Stimulated activated effector memory CD8-positive, alpha-beta T cell treated with anti-CD3 and anti-CD28 coated beads, Interleukin-12 subunit alpha, Interleukin-12 subunit beta, amount 100 ng/mL, for 72 hours (primary cell): ENCODE data around the gene RAPGEF6.
"Not testable (repeated sequence)": the region's sequence is repeated elsewhere in the genome, so short reads cannot be mapped to it uniquely, and the experiment has no call there.

Experiments
- ATAC-seq: fragments of 150-1000 bp; cut with Tn5 transposase; 2 replicates; pipeline ENCODE4 v1.10.0; 2021
- DNase-seq, 2 donors: peaks; one replicate each; pipeline ENCODE4 v3.0.0; 2021 to 2022; ENCODE audit warnings: low spot score in 2 of 2
- H3K27ac Mint-ChIP-seq: one replicate; pipeline ENCODE4 v1.8.0; 2022; ENCODE audit warnings: mild to moderate bottlenecking, mixed read lengths
- H3K36me3 Mint-ChIP-seq: one replicate; pipeline ENCODE4 v1.8.0; 2022; ENCODE audit warnings: mild to moderate bottlenecking, mixed read lengths
- H3K4me1 Mint-ChIP-seq: one replicate; pipeline ENCODE4 v1.8.0; 2022; ENCODE audit warnings: mixed read lengths
- H3K4me3 Mint-ChIP-seq: one replicate; pipeline ENCODE4 v1.8.0; 2022; ENCODE audit warnings: mild to moderate bottlenecking, mixed read lengths
- H3K9me3 Mint-ChIP-seq: one replicate; pipeline ENCODE4 v1.8.0; 2022; ENCODE audit warnings: mixed read lengths

RAPGEF6 gene

GRCh38 chr5:131426011-131426410, 209.0 kb downstream of the RAPGEF6 start:
- Mint-ChIP-seq H3K36me3 (peaks cover 95% of the 10 kb centered on the region), H3K9me3 (no peaks in the 10 kb centered on the region), H3K27ac (peak overlapping the region; percentile 63), H3K4me1 (no peaks in the 10 kb centered on the region), H3K4me3 (no peak overlapping the region)
- ATAC-seq (no peak), DNase-seq (no peak)

DNA sequence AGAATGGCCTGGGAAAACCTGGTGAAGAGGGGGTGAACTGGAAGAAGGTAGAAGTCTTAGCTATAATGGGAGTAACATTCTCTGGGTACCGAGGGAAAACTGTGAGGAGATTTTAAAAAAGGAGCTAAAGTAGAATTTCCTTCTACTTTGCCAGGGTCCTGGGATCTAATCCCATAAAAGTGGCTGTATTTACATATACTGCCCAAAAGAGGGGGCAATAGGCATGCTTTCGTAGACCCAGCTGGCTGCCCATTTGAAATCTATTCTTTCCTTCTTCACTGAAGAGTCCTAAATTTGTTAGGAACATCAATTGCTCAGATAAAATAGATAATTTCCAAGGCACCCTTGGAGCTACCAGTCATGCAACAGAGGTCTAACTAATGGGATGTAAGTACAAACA, 212.0 kb downstream of the RAPGEF6 start:
- H3K4me3 Mint-ChIP-seq = no peak overlapping the region
- ATAC-seq (no peak), DNase-seq (no peak)
- peaks cover 10% of the 10 kb centered on the region for H3K4me1 Mint-ChIP-seq
- H3K27ac Mint-ChIP-seq = peak overlapping the region; percentile 2
- H3K9me3 Mint-ChIP-seq = no peaks in the 10 kb centered on the region
- peaks cover 84% of the 10 kb centered on the region for H3K36me3 Mint-ChIP-seq

DNA sequence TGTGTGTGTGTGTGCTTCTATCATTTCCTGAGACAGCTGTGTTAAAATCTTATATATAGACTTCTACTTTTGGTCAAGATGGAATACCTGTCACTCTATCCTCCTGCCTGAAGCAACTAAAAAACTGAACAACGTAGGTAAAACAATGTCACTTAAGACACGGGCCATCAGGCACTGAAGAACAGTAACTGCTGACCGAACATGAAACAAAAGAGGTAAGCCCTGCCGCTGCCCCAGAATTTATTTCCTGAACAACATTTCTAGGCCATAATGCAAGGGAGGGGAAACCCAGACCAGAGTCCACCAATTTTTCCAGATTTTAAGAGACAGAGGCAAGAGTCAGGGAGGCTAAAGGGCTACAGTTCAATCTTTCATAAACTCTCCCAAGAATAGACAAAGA, 215.2 kb downstream of the RAPGEF6 start:
- peak; percentile 47 for ATAC-seq
- Mint-ChIP-seq H3K36me3 (peaks cover 66% of the 10 kb centered on the region), H3K9me3 (no peaks in the 10 kb centered on the region), H3K27ac (peak overlapping the region; percentile 90), H3K4me3 (no peak overlapping the region), H3K4me1 (peaks cover 30% of the 10 kb centered on the region)
- DNase-seq = no peak

- DNase-seq = no peak
- H3K4me1 Mint-ChIP-seq = peaks cover 38% of the 10 kb centered on the region
- H3K27ac Mint-ChIP-seq = no peak overlapping the region
- H3K4me3 Mint-ChIP-seq = no peak overlapping the region
- no peaks in the 10 kb centered on the region for H3K9me3 Mint-ChIP-seq
- ATAC-seq = no peak
- H3K36me3 Mint-ChIP-seq = peaks cover 60% of the 10 kb centered on the region
Measured at GRCh38 chr5:131418846-131419245, 216.2 kb downstream of the RAPGEF6 start.

DNA sequence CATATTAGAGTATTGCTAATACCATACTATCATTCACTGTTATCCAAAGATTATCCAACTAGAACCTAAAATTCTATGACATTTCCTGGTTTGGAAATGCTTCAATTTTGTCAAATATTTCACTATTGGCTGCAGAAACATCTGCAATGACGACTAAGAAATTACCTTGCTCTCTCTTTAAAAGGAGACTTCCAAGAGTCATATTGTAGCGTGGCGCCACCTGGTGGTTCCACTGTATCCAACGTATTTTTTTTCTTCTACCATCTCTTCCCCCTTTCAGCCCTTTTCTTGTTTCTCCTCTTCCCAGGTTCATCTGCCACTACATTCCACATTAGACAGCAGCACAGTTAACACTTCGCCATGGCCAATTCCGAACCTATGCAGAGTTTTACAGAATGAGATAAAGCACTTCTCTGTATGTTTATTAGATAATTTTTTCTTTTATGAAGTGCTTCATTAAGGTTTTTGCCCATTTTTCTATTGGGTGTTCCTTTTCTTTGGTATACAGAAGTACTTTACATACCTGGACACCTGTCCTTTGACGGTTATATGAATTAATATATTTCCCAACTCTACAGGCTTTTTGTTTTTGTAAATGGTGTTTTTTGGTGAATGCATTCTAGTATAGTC, 217.7 kb downstream of the RAPGEF6 start:
- Mint-ChIP-seq H3K4me3 (peak overlapping the region; percentile 15), H3K27ac (no peak overlapping the region), H3K36me3 (peaks cover 56% of the 10 kb centered on the region), H3K9me3 (no peaks in the 10 kb centered on the region), H3K4me1 (peaks cover 47% of the 10 kb centered on the region)
- DNase-seq (peak; percentile 63 to 89), ATAC-seq (peak; percentile 54)

DNA sequence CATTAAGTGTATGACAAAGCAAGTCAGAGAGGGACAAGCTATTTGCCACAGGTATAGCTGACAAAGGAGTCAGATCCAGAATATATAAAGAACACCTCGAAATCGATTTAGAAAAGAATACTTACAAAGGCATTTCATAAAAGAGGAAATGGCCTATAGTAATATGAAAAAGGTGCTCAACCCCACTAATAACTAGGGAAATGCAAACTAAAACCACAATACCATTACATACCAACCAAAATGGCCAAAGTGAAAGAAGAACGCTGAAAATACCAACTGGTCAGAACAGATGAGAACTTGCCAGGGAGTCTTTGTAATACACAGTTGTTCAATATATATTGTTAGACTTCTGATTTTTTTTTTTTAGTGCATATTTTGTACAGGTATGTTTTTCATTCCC, 218.3 kb downstream of the RAPGEF6 start:
- peaks cover 47% of the 10 kb centered on the region for H3K4me1 Mint-ChIP-seq
- H3K27ac Mint-ChIP-seq = peak overlapping the region; percentile 74
- peak overlapping the region; percentile 15 for H3K4me3 Mint-ChIP-seq
- no peak for ATAC-seq
- no peaks in the 10 kb centered on the region for H3K9me3 Mint-ChIP-seq
- peaks cover 53% of the 10 kb centered on the region for H3K36me3 Mint-ChIP-seq
- DNase-seq = no peak

DNA sequence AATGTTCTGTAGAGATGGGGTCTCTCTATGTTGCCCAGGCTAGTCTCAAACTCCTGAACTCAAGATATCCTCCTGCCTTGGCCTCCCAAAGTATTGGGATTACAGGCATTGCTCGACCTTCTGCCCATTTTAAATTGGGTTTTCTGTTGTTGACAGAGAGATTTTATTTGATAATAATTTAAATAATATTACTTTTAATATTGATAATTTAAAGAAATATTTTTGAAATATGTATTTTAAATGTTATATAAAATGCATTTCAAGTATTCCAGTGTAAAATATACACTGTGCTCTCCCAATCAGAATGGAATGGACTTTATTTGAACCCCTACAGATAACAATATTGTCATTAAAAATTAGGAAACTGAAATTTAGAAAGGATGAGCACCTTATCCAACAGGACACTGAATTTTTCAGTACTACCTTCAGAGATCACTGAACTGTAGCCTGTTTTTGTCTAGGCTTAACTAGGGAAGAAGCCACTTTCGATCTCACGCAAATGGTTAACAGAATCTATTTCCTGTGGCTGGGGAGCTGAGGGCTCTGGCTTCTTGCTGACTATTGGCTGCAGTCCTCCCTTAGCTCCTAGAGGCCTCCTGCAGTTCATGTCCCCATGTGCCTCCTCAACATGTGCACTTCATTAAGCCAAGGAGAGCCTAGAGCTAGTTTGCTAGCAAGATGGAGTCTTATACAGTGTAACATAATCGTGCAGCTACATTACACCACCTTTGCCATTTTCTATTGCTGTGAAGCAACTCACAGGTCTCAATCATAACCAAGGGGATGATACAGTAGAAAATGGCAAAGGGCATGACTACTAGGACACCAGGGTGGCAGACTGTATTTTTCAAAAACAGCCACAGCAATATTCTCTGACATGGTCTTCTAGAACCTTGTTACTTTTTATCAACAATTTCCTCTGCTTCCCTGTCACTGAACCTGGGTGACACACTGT, 221.1 kb downstream of the RAPGEF6 start:
- DNase-seq = peak in 1 of 2 donors; percentile 64
- H3K36me3 Mint-ChIP-seq = peaks cover 53% of the 10 kb centered on the region
- H3K4me3 Mint-ChIP-seq = peak overlapping the region; percentile 41
- ATAC-seq = peak; percentile 87
- no peaks in the 10 kb centered on the region for H3K9me3 Mint-ChIP-seq
- H3K4me1 Mint-ChIP-seq = peaks cover 36% of the 10 kb centered on the region
- peak overlapping the region; percentile 91 for H3K27ac Mint-ChIP-seq

DNA sequence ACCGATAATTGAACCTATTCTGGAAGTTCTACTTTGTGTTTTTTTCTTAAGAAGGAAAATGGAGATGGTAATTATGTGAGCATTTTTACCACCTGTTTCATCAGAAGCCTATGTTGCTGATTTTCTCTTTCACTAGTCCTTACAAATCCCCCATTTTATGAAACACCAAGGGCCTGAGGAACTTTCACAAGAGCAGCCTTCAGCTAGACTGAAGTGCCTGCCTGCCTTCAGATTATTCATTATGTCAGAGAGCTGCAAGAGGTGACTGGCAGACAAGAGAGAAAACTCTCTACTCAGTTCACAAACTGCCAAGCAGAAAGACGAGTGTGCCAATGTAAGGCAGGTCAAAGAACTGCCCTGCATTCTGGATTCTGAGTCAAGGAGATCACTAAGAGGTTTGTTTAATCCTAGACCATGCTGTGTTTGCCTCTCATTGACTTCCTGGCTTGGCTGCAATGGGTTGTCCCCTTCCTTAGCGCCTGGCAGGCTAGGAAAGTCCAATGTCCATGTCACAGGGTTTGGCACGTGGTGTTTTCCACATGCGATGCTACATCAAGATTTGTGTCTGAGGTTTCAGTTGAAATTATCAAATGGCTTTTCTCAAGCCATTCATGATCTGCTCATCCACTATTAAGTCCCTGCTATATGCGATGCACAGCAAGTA, 227.9 kb downstream of the RAPGEF6 start:
- no peak overlapping the region for H3K4me3 Mint-ChIP-seq
- ATAC-seq (no peak), DNase-seq (no peak)
- peaks cover 88% of the 10 kb centered on the region for H3K36me3 Mint-ChIP-seq
- H3K9me3 Mint-ChIP-seq = peaks cover 2% of the 10 kb centered on the region
- H3K4me1 Mint-ChIP-seq = peaks cover under 1% of the 10 kb centered on the region
- no peak overlapping the region for H3K27ac Mint-ChIP-seq

DNA sequence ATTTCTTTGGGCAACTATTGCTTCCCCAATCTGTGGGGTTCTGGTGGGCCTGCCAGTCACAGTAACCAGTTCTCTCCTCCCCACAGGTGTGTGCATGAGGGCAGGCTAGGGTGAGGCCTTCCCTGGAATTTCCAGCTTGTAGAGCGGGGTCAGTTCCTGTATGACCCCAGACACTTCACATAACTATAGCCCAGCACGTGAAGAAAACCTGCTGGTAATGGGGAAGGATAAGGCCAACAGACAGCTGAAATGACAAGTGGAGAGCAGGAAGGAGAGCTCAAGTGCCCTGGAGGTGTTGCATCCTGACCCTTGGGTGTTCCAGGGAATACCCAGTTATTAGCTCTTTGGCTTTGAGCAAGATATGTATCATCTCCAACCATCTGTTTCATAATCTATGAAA, 229.0 kb downstream of the RAPGEF6 start:
- Mint-ChIP-seq H3K36me3 (peaks cover 96% of the 10 kb centered on the region), H3K4me3 (no peak overlapping the region), H3K4me1 (peaks cover 5% of the 10 kb centered on the region), H3K27ac (peak overlapping the region; percentile 77), H3K9me3 (peaks cover 5% of the 10 kb centered on the region)
- DNase-seq (no peak), ATAC-seq (no peak)

DNA sequence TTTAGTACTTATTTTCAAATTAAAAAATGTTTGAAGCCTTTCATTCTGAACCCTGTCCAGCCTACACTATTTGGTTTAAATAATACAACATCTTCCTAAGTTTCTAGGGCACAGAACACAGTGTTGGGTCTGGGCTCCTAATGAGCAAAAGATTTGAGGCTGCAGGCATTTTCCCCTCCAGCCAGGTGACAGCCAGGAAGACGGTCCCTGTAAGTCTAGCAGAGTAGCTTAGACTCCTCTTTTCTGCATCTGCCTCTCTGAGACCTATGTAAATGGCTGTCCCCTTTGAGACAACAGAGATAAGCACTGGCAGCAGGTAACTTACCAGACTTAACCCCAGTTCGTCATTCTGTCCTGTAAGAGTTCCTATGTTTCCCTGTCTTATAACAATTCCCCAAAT, 229.4 kb downstream of the RAPGEF6 start:
- peak overlapping the region; percentile 77 for H3K27ac Mint-ChIP-seq
- no peak for ATAC-seq
- peaks cover 7% of the 10 kb centered on the region for H3K9me3 Mint-ChIP-seq
- H3K4me1 Mint-ChIP-seq = peaks cover 9% of the 10 kb centered on the region
- DNase-seq = no peak
- no peak overlapping the region for H3K4me3 Mint-ChIP-seq
- H3K36me3 Mint-ChIP-seq = peaks cover 96% of the 10 kb centered on the region

GRCh38 chr5:131400585-131400984, 234.4 kb downstream of the RAPGEF6 start:
- Mint-ChIP-seq H3K4me1 (peaks cover 35% of the 10 kb centered on the region), H3K9me3 (peaks cover 8% of the 10 kb centered on the region), H3K27ac (peak overlapping the region; percentile 44), H3K4me3 (no peak overlapping the region), H3K36me3 (peaks cover 93% of the 10 kb centered on the region)
- DNase-seq = no peak
- no peak for ATAC-seq

DNA sequence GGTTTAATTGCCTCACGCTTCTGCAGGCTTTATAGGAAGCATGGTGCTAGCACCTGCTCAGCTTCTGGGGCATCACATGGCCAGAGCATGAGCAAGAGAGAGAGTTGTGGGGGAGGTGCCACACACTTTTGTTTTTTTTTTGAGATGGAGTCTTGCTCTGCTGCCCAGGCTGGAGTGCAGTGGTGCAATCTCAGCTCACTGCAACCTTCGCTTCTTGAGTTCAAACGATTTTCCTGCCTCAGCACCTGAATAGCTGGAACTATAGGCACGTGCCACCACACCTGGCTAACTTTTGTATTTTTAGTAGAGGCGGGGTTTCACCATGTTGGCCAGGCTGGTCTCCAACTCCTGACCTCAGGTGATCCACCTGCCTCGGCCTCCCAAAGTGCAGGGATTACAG, 236.0 kb downstream of the RAPGEF6 start:
- H3K4me3 Mint-ChIP-seq = not testable (repeated sequence)

DNA sequence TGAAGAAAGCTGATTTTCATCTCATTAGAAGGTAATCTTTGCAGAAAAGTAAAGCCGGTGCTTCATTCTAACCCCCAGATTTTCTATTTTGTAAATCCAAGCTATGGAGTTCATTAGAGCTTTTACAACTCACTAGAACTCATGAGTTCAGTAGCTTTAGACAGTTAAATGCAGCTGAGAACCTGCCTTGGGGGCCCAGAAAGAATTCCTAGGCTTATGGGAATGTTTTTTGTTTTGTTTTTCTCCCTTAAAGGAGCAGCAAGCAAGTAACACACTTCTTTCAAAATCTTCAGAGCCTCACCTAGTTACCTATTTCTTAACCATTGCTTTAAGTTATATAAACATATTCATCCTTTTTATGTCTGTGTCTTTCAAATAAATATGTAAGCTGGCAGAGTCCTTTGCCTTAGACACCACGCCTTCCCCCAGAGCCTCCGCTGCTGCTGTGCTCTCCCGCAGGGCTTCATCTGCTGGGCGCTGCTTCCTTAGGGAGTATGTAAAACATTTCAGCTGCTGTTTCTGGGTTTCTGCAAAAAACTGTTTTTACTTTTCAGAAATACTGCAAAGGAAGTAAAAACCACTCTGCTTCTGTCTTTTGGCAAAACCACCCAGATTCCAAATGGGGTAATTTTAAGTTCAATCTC, 238.3 kb downstream of the RAPGEF6 start:
- peak overlapping the region; percentile 80 for H3K27ac Mint-ChIP-seq
- H3K4me3 Mint-ChIP-seq = peak overlapping the region; percentile 55
- peaks cover 97% of the 10 kb centered on the region for H3K36me3 Mint-ChIP-seq
- H3K9me3 Mint-ChIP-seq = peaks cover 4% of the 10 kb centered on the region
- H3K4me1 Mint-ChIP-seq = peaks cover 64% of the 10 kb centered on the region
- ATAC-seq (no peak), DNase-seq (no peak)

More for the DNA sequence above, 236.0 kb downstream of the RAPGEF6 start:
- H3K36me3 Mint-ChIP-seq = peaks cover 97% of the 10 kb centered on the region
- peaks cover 47% of the 10 kb centered on the region for H3K4me1 Mint-ChIP-seq
- not testable (repeated sequence) for DNase-seq, H3K9me3 Mint-ChIP-seq, ATAC-seq
- peak overlapping the region; percentile 80 for H3K27ac Mint-ChIP-seq

DNA sequence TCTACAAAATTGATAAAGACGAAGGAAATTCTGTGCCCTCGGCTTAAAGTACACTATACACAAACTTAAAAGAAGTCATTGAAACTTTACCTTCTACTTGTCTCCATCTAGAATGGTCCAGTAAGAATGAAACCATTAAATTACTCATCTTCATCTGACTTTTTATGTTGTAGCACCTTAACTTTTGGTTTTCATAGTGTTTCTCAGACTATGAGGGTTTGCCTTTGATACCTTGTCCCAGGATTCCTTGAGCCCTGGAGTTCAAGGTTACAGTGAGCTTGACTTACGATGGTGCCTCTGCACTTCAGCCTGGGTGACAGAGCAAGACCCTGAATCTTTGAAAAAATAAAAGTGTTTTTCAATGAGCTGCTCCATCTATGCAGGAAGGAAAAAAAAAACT, 239.0 kb downstream of the RAPGEF6 start:
- Mint-ChIP-seq H3K27ac (peak overlapping the region; percentile 80), H3K4me1 (peaks cover 64% of the 10 kb centered on the region), H3K9me3 (peaks cover 4% of the 10 kb centered on the region), H3K36me3 (peaks cover 97% of the 10 kb centered on the region), H3K4me3 (peak overlapping the region; percentile 55)
- no peak for DNase-seq
- ATAC-seq = peak; percentile 87

- Mint-ChIP-seq H3K36me3 (peaks cover 100% of the 10 kb centered on the region), H3K27ac (peak overlapping the region; percentile 80), H3K4me1 (peaks cover 75% of the 10 kb centered on the region), H3K4me3 (peak overlapping the region; percentile 55), H3K9me3 (no peaks in the 10 kb centered on the region)
- DNase-seq (no peak), ATAC-seq (peak; percentile 91)
Measured at GRCh38 chr5:131394128-131394527, 240.9 kb downstream of the RAPGEF6 start.
